Smooth muscle cell of the coronary artery (primary cell): ENCODE measurements around the gene NYAP1. TPM values are rescaled to one million over a fixed set of nuclear protein-coding genes. Genes with fewer than 3 reads are reported as not detected.

Experiments
- total RNA-seq: library from RNA; depleted of rRNA; stranded (reverse); fragments of >200 nt; gene quantifications from 2 replicates; pipeline ENCODE4 v1.2.3, GENCODE V29; 2014; ENCODE audit warnings: low replicate concordance

NYAP1 gene
- 0.12 and 0.38 TPM in 2 replicates for total RNA-seq

DNA sequence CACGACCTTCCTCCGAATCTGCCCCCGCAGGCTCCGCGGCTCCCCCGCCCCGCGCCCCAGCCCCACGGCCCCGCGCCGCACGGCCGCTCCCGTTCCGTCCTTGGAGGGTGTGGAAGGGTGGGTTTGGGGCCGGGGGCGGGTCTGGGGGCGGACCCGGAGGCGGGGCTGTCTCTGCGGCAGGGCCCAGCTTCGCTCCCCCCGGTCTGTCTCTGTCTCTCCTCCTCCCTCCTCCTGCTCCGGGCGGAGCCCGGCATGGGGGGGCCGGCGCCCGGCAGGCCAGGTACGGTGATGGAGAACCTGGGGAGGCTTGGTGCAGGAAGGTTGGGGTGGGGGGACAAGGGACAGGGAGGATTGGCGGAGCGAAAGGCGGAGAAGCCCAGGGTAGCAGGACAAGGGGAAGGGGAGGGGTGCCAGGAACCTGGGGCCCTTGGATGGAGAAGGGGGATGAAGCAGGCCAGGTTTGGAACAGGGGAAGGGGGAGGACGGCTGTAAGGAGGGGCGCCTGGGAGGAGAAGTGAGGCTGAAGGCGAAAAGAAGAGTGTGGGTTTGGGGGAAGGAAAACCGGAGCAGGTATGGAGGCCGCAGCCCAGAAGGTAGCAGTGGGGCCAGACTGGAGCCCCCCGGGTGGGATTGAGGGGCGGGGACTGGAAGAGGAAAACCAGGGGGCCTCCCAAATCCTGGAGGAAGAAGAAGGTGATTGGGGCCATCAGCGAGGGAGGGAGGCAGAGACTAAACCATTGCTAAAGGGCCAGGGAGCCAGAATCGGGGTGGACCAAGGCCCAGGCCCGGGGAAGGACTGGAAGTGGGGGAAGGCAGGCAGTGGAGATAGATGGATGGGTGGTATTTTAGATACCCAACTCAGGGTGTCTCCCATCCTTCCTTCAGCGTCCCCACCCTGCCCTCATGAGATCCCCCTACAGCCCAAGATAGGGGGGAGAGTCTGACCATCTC, at the start of gene NYAP1:
TSS of gene NYAP1 (plus strand) at position 206 of the 951 bp plus-strand sequence. CDS start 1,385 bp downstream, outside the sequence.

DNA sequence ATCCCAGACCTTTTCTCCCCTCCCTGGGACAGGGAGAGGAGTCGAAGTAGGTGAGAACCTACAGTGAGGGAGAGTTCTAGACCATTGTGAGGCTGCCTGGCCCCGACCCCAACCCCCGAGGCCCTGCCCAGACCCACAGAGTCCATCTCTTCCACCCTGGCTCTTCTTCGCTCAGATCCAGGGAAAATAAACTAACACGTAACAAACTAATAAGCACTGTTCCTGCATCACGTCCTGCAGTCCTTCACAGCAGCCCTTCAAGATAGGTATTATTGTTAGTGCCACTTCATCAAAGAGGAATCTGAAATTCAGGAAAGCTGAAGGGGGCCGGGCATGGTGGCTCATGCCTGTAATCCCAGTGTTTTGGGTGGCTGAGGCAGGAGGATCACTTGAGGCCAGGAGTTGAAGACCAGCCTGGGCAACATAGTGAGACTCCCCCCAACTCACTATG, 19.5 kb upstream of the NYAP1 start, which contains the start of gene SPACDR:
TSS of gene SPACDR (minus strand) at position 51 of the 451 bp plus-strand sequence. CDS start 235 bp downstream, outside the sequence.

DNA sequence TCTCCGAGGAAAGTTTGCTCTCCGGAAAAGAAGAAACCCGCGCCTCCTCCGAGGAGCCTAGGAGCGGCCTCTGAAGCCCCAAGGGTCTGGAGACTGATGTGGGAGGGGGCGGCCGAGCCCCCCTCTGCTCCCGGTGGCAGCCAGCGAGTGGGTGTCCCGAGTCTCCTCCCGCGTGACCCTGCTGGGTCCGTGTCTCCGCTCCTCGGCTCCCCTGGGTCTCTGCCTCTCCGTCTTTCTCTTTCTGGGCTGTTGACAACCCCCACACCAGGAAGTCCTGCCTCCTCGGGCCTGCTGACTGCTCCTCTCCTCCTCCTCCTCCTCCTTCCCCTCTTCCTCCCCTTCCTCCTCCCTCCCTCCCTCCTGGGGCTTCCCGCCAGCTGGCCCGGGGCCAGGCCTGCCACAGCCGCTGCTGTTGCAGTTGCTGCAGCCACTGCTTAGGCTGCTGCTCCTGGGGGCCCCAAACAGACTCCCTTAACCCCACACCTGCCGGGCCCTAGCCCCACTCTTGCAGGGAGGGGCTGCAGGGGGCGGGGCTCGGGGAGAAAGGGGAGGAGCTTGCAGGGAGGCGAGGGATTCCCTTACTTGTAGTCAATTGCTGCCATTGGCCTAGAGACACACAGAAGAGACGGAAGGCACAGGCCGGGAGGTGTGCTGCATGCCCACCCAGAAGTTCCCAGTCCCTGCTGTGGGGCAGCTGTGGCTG, 4.6 kb upstream of the NYAP1 start, which contains the start of gene TSC22D4:
TSS of gene TSC22D4 (minus strand) at position 257 of the 703 bp plus-strand sequence. CDS start 1,176 bp downstream, outside the sequence.

DNA sequence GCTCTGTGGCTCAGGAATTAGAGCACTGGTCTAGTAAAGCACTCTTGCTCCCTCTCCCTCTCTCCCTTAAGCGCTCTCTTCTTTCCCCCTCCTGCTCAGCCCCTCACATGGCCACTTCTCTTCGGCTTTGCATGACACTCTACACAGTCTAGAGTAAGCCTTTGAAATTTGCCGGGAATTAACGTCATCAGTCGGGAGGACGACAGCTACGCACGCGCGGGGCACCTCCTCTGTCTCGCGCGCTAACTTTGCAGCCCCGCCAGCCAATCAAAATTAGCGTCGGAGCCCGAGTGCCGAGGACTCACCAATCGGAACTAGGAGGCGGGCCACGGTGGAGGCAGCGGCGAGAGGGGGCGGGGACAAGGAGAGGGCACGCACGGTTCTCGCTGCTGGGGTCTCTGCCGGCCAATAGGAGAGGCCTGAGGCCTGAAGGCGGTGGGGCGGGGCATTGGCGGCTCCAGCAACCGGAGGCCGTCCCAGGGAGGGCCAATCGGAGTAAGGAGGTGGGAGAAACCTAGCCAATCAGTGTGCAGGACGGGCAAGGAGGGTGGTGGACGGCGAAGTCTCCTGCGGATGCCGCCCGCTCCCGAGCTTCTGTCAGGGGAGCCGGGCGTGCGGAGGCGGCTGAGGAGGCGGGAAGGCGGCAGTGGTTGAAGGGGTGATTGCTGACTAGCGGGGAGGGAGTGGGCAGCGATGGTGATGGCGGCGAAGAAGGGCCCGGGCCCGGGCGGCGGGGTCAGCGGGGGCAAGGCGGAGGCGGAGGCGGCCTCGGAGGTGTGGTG, 55.1 kb downstream of the NYAP1 start, which contains the start of gene AGFG2:
TSS of gene AGFG2 (plus strand) at position 550 of the 782 bp plus-strand sequence. CDS start at position 694, 144 bp downstream.

Other genes with a start within 250 kb of the NYAP1 start
- not detected in 2 replicates for gene SPDYE3, start 176.2 kb upstream of the NYAP1 start, total RNA-seq
- gene PILRB, start 125.8 kb upstream of the NYAP1 start, total RNA-seq: 3.4 and 8.5 TPM in 2 replicates
- gene PILRA, start 110.4 kb upstream of the NYAP1 start, total RNA-seq: 0.82 TPM in 1 of 2 replicates, not detected in the other
- gene ZCWPW1, start 55.2 kb upstream of the NYAP1 start, total RNA-seq: 0.94 and 1.2 TPM in 2 replicates
- gene MEPCE, start 54.1 kb upstream of the NYAP1 start, total RNA-seq: 18.1 and 22.9 TPM in 2 replicates
- 4.1 and 21.9 TPM in 2 replicates for gene PPP1R35, start 47.4 kb upstream of the NYAP1 start, total RNA-seq
- 0.38 and 0.70 TPM in 2 replicates for gene SPACDR, start 19.7 kb upstream of the NYAP1 start, total RNA-seq
- gene TSC22D4, start 4.7 kb upstream of the NYAP1 start, total RNA-seq: 5.3 and 15.7 TPM in 2 replicates
- 1.2 and 4.7 TPM in 2 replicates for gene AGFG2, start 55.3 kb downstream of the NYAP1 start, total RNA-seq
- gene SAP25, start 90.0 kb downstream of the NYAP1 start, total RNA-seq: 0.08 TPM in 1 of 2 replicates, not detected in the other
- gene LRCH4, start 102.2 kb downstream of the NYAP1 start, total RNA-seq: 2.2 and 5.3 TPM in 2 replicates
- gene FBXO24, start 102.4 kb downstream of the NYAP1 start, total RNA-seq: 0.30 TPM in 1 of 2 replicates, not detected in the other
- gene PCOLCE, start 118.4 kb downstream of the NYAP1 start, total RNA-seq: 46.9 and 69.1 TPM in 2 replicates
- 1.1 and 4.4 TPM in 2 replicates for gene MOSPD3, start 128.6 kb downstream of the NYAP1 start, total RNA-seq
- under 0.01 and 0.08 TPM in 2 replicates for gene TFR2, start 157.6 kb downstream of the NYAP1 start, total RNA-seq
- not detected in 2 replicates for gene ACTL6B, start 172.5 kb downstream of the NYAP1 start, total RNA-seq
- gene GNB2, start 189.8 kb downstream of the NYAP1 start, total RNA-seq: 65.9 and 86.6 TPM in 2 replicates
- 7.0 and 23.6 TPM in 2 replicates for gene GIGYF1, start 210.3 kb downstream of the NYAP1 start, total RNA-seq
- 13.1 and 37.7 TPM in 2 replicates for gene POP7, start 222.2 kb downstream of the NYAP1 start, total RNA-seq
- not detected in 2 replicates for gene EPO, start 236.5 kb downstream of the NYAP1 start, total RNA-seq
- gene ZAN, start 249.7 kb downstream of the NYAP1 start, total RNA-seq: not detected in 2 replicates